Heart left ventricle (tissue), 16 donors: ENCODE results near the gene TMEM202. TPM values are rescaled to one million over a fixed set of nuclear protein-coding genes. Genes with fewer than 3 reads are reported as not detected.

ENCODE experiments used
- ATAC-seq, 4 donors: fragments of 200-7000 bp; cut with Tn5 transposase; one replicate each; pipeline ENCODE4 v1.9.1; 2020 to 2022; ENCODE audit warnings: moderate library complexity in 4 of 4, mild to moderate bottlenecking in 3 of 4, moderate number of reproducible peaks in 1 of 4
- DNase-seq, 5 donors: peaks; one replicate each; pipeline ENCODE4 v3.0.0-alpha.2; 2020
- H3K27ac ChIP-seq, 12 donors: fragments of 200-600 bp; sonication (generic) in 4 of 12; one replicate each; pipeline versions ENCODE4 v1.5.0 to v1.8.0; 2016 to 2022; ENCODE audit warnings: mild to moderate bottlenecking in 2 of 12
- H3K27me3 ChIP-seq, 9 donors: fragments of 200-600 bp; sonication (generic) in 2 of 9; one replicate each; pipeline versions ENCODE4 v1.5.1 to v1.8.0; 2016 to 2022; ENCODE audit warnings: mild to moderate bottlenecking in 3 of 9
- H3K36me3 ChIP-seq, 9 donors: fragments of 200-600 bp; sonication (generic) in 2 of 9; one replicate each; pipeline versions ENCODE4 v1.5.0 to v1.8.0; 2018 to 2022; ENCODE audit warnings: mild to moderate bottlenecking in 2 of 9
- H3K4me1 ChIP-seq, 12 donors: fragments of 200-600 bp; sonication (generic) in 4 of 12; one replicate each; pipeline versions ENCODE4 v1.5.0 to v1.8.0; 2016 to 2022; ENCODE audit warnings: mild to moderate bottlenecking in 3 of 12
- H3K4me3 ChIP-seq, 12 donors: fragments of 200-600 bp; sonication (generic) in 4 of 12; one replicate each; pipeline versions ENCODE4 v1.5.0 to v1.8.0; 2017 to 2022; ENCODE audit warnings: mild to moderate bottlenecking in 9 of 12, moderate library complexity in 4 of 12
- H3K9me3 ChIP-seq, 12 donors: fragments of 200-600 bp; sonication (generic) in 4 of 12; one replicate each; pipeline versions ENCODE4 v1.5.0 to v1.8.0; 2016 to 2022; ENCODE audit warnings: mild to moderate bottlenecking in 1 of 12
- POLR2A ChIP-seq, 2 donors: fragments of 450-650 bp; IDR thresholded peaks; one replicate each; pipeline ENCODE4 v1.6.1; 2017; ENCODE audit warnings: antibody characterized with exemption in 2 of 2, mild to moderate bottlenecking in 2 of 2, moderate library complexity in 2 of 2
- WGBS, 4 donors: extraction: QIAGEN DNeasy Blood & Tissue Kit in 2 of 4; methylation state at CpG; one replicate each; pipeline versions ENCODE4 v1.1.5 to v1.1.7; 2013 to 2018; 5-methylcytosine and 5-hydroxymethylcytosine counted together
- intact Hi-C, 10 donors: fragments of 100-400 bp; cut with DNase I; formaldehyde crosslinking; loops; one replicate each; pipeline versions ENCODE4 v1.11.1 to v1.14.2; 2022
- polyA plus RNA-seq, 2 donors: library from polyadenylated mRNA; stranded (reverse); fragments of 200-250 nt; gene quantifications; one replicate each; pipeline ENCODE4 v1.2.3, GENCODE V29; 2013
- total RNA-seq, 9 donors: library from RNA; depleted of rRNA in 2 of 9; stranded (reverse); fragments of >200 nt in 2 of 9; fragmentation: NEBNext Ultra II Directional in 3 of 9; extraction: Animal tissue kit (Norgen Biotek cat#: 25700) in 3 of 9; gene quantifications; one replicate each; pipeline versions ENCODE4 v1.1.0 to v1.2.4, GENCODE V29; 2016 to 2023
- TF ChIP-seq, protein P1 (sequence below), 12 donors: fragments of 200-600 bp; sonication (generic) in 4 of 12; IDR thresholded peaks; one replicate each; pipeline versions ENCODE4 v1.5.0 to v1.8.0; 2018 to 2022; ENCODE audit warnings: antibody characterized with exemption in 12 of 12, mild to moderate bottlenecking in 5 of 12
- donor health status: ischemic (EF 13 %, LVEDD 7.1; RV severe dilation, severe dysfunction).
- donor health status: healthy with polysubstance abuse.
- donor health status: DM: no; HTN: yes; CAD: no.
- donor health status: DM: no; HTN: no; CAD: no.
- donor health status: ischemic (EF 25% LVEDD 6.9; RV normal size, moderate dysfunction).
- donor health status: ischemic (EF 25% LVEDD 5.7; RV mildly dilated, moderate dysfunction).
- donor health status: healthy.
- donor health status: DM: yes; HTN: yes; CAD: no.
- donor health status: ischemic (EF 35%, LVEDD 5.7; RV mildly dilated, moderate dysfunction).
- donor health status: nonischemic (EF 11% LVEDD 7.7; RV severe dilation, severe dysfunction).
- donor health status: DM: yes; HTN: yes; CAD: no.
- donor health status: PGD.
- donor health status: ischemic (EF 29% LVEDD 5.4; RV normal size, mild dysfunction).
- donor health status: nonischemic (EF 23%, LVEDD 6.1; RV moderate dilation, normal function).

TMEM202 gene
- total and polyA plus RNA-seq, 11 donors: not detected

DNA sequence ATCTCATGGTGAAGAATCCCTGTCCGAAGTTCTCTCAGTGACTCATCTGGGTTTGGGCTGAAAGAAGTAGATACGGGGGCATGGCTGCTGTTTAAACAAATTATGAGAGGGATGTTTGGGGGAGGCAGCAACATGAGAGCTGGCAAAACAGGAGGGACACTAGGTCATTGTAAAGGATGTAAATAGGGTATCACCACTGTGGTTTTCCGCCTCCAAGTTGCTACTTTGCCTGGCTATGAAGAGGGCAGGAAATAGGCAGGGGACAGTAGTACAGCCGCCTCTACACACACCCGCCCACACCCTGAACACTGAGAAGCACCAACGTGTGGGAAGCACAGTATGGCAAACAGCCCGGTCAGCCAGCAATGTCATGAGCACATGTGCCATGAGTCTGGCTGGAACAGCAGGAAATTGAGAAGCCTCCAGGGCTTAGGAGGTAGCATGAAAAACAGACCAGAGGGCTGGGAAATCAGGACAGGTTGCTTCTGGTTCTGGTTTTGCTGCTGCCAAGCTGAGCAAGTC is 39.4 kb upstream of the TMEM202 start:
- H3K36me3 ChIP-seq: peaks cover 0 to 50% (median 30%) of the 10 kb centered on the region in 9 donors

DNA sequence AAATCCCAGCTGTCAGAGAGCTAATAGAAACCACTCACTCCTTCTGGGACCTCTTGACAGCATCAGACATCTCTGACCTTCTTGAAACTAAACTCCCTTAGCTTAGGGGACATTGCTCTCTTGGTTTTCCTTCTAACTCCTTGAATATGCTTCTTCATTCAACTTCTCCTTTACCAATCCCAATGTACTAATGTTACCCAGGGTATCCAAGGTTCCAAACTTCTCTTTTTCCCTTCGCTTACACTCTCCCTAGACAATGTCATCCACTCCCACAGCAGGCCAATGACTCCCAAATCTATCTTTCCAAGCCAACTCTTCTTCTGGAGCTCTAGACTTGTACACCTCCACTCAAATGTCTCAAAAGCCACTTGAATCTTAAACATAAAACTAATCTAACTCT is 36.9 kb upstream of the TMEM202 start:
- 91 to 98% (median 95%) methylated on average over 1 of the region's 1 CpG for WGBS, 4 donors
- no peak for TF ChIP-seq POLR2A (IDR thresholded peaks at IDR 0.05)
- TF ChIP-seq, protein P1, sequence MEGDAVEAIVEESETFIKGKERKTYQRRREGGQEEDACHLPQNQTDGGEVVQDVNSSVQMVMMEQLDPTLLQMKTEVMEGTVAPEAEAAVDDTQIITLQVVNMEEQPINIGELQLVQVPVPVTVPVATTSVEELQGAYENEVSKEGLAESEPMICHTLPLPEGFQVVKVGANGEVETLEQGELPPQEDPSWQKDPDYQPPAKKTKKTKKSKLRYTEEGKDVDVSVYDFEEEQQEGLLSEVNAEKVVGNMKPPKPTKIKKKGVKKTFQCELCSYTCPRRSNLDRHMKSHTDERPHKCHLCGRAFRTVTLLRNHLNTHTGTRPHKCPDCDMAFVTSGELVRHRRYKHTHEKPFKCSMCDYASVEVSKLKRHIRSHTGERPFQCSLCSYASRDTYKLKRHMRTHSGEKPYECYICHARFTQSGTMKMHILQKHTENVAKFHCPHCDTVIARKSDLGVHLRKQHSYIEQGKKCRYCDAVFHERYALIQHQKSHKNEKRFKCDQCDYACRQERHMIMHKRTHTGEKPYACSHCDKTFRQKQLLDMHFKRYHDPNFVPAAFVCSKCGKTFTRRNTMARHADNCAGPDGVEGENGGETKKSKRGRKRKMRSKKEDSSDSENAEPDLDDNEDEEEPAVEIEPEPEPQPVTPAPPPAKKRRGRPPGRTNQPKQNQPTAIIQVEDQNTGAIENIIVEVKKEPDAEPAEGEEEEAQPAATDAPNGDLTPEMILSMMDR (IDR thresholded peaks at IDR 0.05): no peak
- Histone ChIP-seq H3K4me3 (no peak overlapping the region), H3K36me3 (peaks cover 0 to 25% (median 6%) of the 10 kb centered on the region in 9 donors), H3K27ac (no peak overlapping the region), H3K4me1 (peaks cover 0 to 54% (median 20%) of the 10 kb centered on the region in 12 donors), H3K27me3 (no peaks in the 10 kb centered on the region), H3K9me3 (no peaks in the 10 kb centered on the region)
- DNase-seq (no peak), ATAC-seq (no peak)
- intact Hi-C loops: no loop called here

More for the DNA sequence above, 39.4 kb upstream of the TMEM202 start:
- Histone ChIP-seq H3K27ac (peak overlapping the region in 10 of 12 donors; percentile 11 to 74 (median 52)), H3K9me3 (no peaks in the 10 kb centered on the region), H3K4me3 (peak overlapping the region in 1 of 12 donors; percentile 10), H3K27me3 (no peaks in the 10 kb centered on the region), H3K4me1 (peaks cover 0 to 52% (median 20%) of the 10 kb centered on the region in 12 donors)
- DNase-seq: peak; percentile 58 to 75 (median 66)
- 35 to 63% (median 47%) methylated on average over 6 to 7 of the region's 7 CpGs for WGBS, 4 donors
- no peak for TF ChIP-seq POLR2A (IDR thresholded peaks at IDR 0.05)
- TF ChIP-seq, protein P1 (IDR thresholded peaks at IDR 0.05): no peak
- peak; percentile 88 to 96 (median 90) for ATAC-seq
- intact Hi-C loops: no loop called here

DNA sequence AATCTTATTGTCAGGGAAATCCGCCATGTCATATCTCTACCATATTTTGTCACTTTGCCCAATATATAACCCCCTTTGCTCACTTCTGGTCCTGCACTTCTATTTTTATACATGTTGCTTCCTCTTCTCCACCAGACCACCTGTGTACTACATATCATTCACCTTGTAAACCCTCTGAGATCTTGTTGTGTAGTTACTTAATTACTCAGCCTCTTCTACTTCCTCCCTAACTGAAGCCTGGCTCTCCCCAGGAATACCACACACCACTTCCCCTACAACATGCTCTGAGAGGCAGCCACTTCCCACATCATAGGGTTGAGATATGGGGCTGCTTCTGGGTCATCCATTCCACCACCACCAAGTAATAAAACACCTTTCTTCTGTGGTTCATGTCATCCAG is 32.3 kb upstream of the TMEM202 start:
- no peak for DNase-seq
- H3K9me3 ChIP-seq: no peaks in the 10 kb centered on the region
- H3K4me1 ChIP-seq: peaks cover 0 to 63% (median 17%) of the 10 kb centered on the region in 12 donors
- peak in 2 of 4 donors; percentile 63 to 69 for ATAC-seq
- no peak overlapping the region for H3K27ac ChIP-seq
- intact Hi-C loops: no loop called here
- TF ChIP-seq POLR2A (IDR thresholded peaks at IDR 0.05): no peak
- H3K4me3 ChIP-seq: no peak overlapping the region
- 85 to 94% (median 88%) methylated on average over 1 of the region's 1 CpG for WGBS, 4 donors
- H3K36me3 ChIP-seq: peaks cover 0 to 29% (median 15%) of the 10 kb centered on the region in 9 donors
- no peaks in the 10 kb centered on the region for H3K27me3 ChIP-seq

DNA sequence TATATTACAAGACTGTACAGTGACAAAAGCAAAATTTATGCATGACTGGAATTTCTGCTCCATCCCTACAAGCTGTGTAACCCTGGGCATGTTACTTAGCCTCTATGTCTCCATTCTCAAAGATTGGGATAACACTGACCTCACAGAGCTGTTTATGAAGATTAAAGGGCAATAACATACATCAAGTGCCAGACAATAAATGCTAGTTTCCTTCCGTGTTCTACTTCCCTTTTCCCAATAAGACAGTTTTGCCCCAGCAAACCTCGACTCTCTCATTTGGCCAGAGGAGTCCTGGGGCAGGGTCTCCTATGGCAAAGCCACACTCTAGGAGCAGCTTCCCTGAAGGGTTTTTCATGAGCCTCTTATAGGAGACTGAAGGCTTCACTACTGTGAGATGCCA is 29.8 kb upstream of the TMEM202 start:
- Histone ChIP-seq H3K27ac (peak overlapping the region in 6 of 12 donors; percentile 17 to 76 (median 34)), H3K4me3 (no peak overlapping the region), H3K27me3 (no peaks in the 10 kb centered on the region), H3K36me3 (peaks cover 0 to 27% (median 15%) of the 10 kb centered on the region in 9 donors), H3K9me3 (no peaks in the 10 kb centered on the region), H3K4me1 (peaks cover 0 to 79% (median 17%) of the 10 kb centered on the region in 12 donors)
- WGBS, 4 donors: 61 to 83% (median 74%) methylated on average over 2 of the region's 2 CpGs
- no peak for TF ChIP-seq POLR2A (IDR thresholded peaks at IDR 0.05)
- TF ChIP-seq, protein P1 (IDR thresholded peaks at IDR 0.05): no peak
- intact Hi-C loops: no loop called here
- ATAC-seq (peak in 2 of 4 donors; percentile 13 to 15), DNase-seq (no peak)
